Liver (tissue), 9 donors: Measurements from ENCODE around the gene PDX1. TPM values are rescaled to one million over a fixed set of nuclear protein-coding genes. Genes with fewer than 3 reads are reported as not detected.

Experiments
- DNase-seq: peaks from one replicate; pipeline ENCODE4 v3.0.0-alpha.2; 2017; ENCODE audit warnings: low spot score
- H3K27ac ChIP-seq, 2 donors: one replicate each; pipeline ENCODE4 v1.7.0; 2013; ENCODE audit warnings: inconsistent platforms in 2 of 2, low read length in 2 of 2, control low read depth in 1 of 2, low read depth in 1 of 2, mild to moderate bottlenecking in 1 of 2
- H3K27me3 ChIP-seq, 4 donors: one replicate each; pipeline versions ENCODE4 v1.6.1 to v1.7.0; 2013; ENCODE audit warnings: low read length in 3 of 4, inconsistent platforms in 1 of 4, mild to moderate bottlenecking in 1 of 4, moderate library complexity in 1 of 4; ENCODE audit not compliant: control insufficient read depth in 4 of 4, insufficient read depth in 4 of 4
- H3K36me3 ChIP-seq, 4 donors: one replicate each; pipeline versions ENCODE4 v1.6.1 to v1.7.0; 2013; ENCODE audit warnings: low read length in 3 of 4, mild to moderate bottlenecking in 3 of 4, low read depth in 1 of 4, moderate library complexity in 1 of 4; ENCODE audit not compliant: control insufficient read depth in 4 of 4, insufficient read depth in 3 of 4
- H3K4me1 ChIP-seq, 4 donors: one replicate each; pipeline versions ENCODE4 v1.6.1 to v1.7.0; 2013; ENCODE audit warnings: low read length in 3 of 4, mild to moderate bottlenecking in 3 of 4, moderate library complexity in 1 of 4; ENCODE audit not compliant: control insufficient read depth in 4 of 4, insufficient read depth in 4 of 4
- H3K4me3 ChIP-seq, 3 donors: one replicate each; pipeline versions ENCODE4 v1.6.1 to v1.7.0; 2013; ENCODE audit warnings: low read length in 3 of 3, control low read depth in 1 of 3, low read depth in 1 of 3, mild to moderate bottlenecking in 1 of 3
- H3K9ac ChIP-seq, 2 donors: one replicate each; pipeline ENCODE4 v1.7.0; 2013; ENCODE audit warnings: low read length in 2 of 2, mild to moderate bottlenecking in 2 of 2, moderate library complexity in 2 of 2, control low read depth in 1 of 2, low read depth in 1 of 2
- H3K9me3 ChIP-seq, 4 donors: one replicate each; pipeline versions ENCODE4 v1.6.1 to v1.7.0; 2013; ENCODE audit warnings: low read length in 3 of 4; ENCODE audit not compliant: control insufficient read depth in 4 of 4
- CTCF ChIP-seq: fragments of 150-350 bp; IDR thresholded peaks from 2 replicates; pipeline ENCODE4 v1.5.1; 2017; ENCODE audit warnings: improper control_type of control experiment, low read depth, low read length; ENCODE audit not compliant: missing input control
- EGR1 ChIP-seq, 2 donors: IDR thresholded peaks; 2 replicates each; pipeline ENCODE4 v1.6.1; 2016 to 2018; ENCODE audit warnings: antibody characterized with exemption in 2 of 2, low read depth in 2 of 2
- FOXA1 ChIP-seq: IDR thresholded peaks from 2 replicates; pipeline ENCODE4 v1.6.1; 2016; ENCODE audit warnings: antibody characterized with exemption
- FOXA2 ChIP-seq: IDR thresholded peaks from 2 replicates; pipeline ENCODE4 v1.6.1; 2016; ENCODE audit warnings: antibody characterized with exemption
- GABPA ChIP-seq, 2 donors: IDR thresholded peaks in 1 of 2; conservative IDR thresholded peaks in 1 of 2; 2 replicates each; pipeline ENCODE4 v1.6.1; 2016; ENCODE audit warnings: antibody characterized with exemption in 2 of 2, mild to moderate bottlenecking in 1 of 2, moderate library complexity in 1 of 2
- HNF4A ChIP-seq, 2 donors: conservative IDR thresholded peaks; 2 replicates each; pipeline ENCODE4 v1.6.1; 2016; ENCODE audit warnings: antibody characterized with exemption in 2 of 2, mild to moderate bottlenecking in 2 of 2
- HNF4G ChIP-seq: IDR thresholded peaks from 2 replicates; pipeline ENCODE4 v1.6.1; 2016; ENCODE audit warnings: antibody characterized with exemption
- JUND ChIP-seq, 2 donors: IDR thresholded peaks; 2 replicates each; pipeline ENCODE4 v1.6.1; 2016; ENCODE audit warnings: antibody characterized with exemption in 2 of 2
- MAX ChIP-seq: IDR thresholded peaks from 2 replicates; pipeline ENCODE4 v1.6.1; 2016; ENCODE audit warnings: antibody characterized with exemption
- NR2F2 ChIP-seq: IDR thresholded peaks from 2 replicates; pipeline ENCODE4 v1.6.1; 2016; ENCODE audit warnings: antibody characterized with exemption
- RAD21 ChIP-seq, 2 donors: IDR thresholded peaks; 2 replicates each; pipeline ENCODE4 v1.6.1; 2016; ENCODE audit warnings: antibody characterized with exemption in 2 of 2, mild to moderate bottlenecking in 2 of 2
- REST ChIP-seq: IDR thresholded peaks from 2 replicates; pipeline ENCODE4 v1.6.1; 2016; ENCODE audit warnings: antibody characterized with exemption, mild to moderate bottlenecking
- RXRA ChIP-seq, 2 donors: IDR thresholded peaks; 2 replicates each; pipeline ENCODE4 v1.6.1; 2017 to 2018; ENCODE audit warnings: antibody characterized with exemption in 2 of 2, mild to moderate bottlenecking in 1 of 2
- SP1 ChIP-seq: IDR thresholded peaks from 2 replicates; pipeline ENCODE4 v1.6.1; 2018; ENCODE audit warnings: antibody characterized with exemption, mild to moderate bottlenecking
- TAF1 ChIP-seq: conservative IDR thresholded peaks from 2 replicates; pipeline ENCODE4 v1.6.1; 2016; ENCODE audit warnings: antibody characterized with exemption, mild to moderate bottlenecking
- YY1 ChIP-seq: IDR thresholded peaks from 2 replicates; pipeline ENCODE4 v1.6.1; 2016; ENCODE audit warnings: antibody characterized with exemption, mild to moderate bottlenecking
- ZBTB33 ChIP-seq: IDR thresholded peaks from 2 replicates; pipeline ENCODE4 v1.6.1; 2016; ENCODE audit warnings: antibody characterized with exemption
- WGBS: extraction: QIAGEN DNeasy Blood & Tissue Kit; methylation state at CpG from one replicate; pipeline ENCODE4 v1.1.7; 2013; 5-methylcytosine and 5-hydroxymethylcytosine counted together
- polyA plus RNA-seq, 2 donors: library from polyadenylated mRNA; stranded (reverse) in 1 of 2; unstranded in 1 of 2; fragments of 200-250 nt in 1 of 2; fragments of >200 nt in 1 of 2; fragmentation: Nextera tagmentation in 1 of 2; extraction: Ambion mirVana in 1 of 2; gene quantifications; one replicate each; pipeline versions ENCODE4 v1.2.1 to v1.2.3, GENCODE V29; 2013 to 2015
- total RNA-seq, 2 donors: library from RNA; depleted of rRNA; stranded (reverse); fragments of >200 nt; gene quantifications; one replicate each; pipeline ENCODE4 v1.2.3, GENCODE V29; 2014
- TF ChIP-seq, protein P1 (sequence below): IDR thresholded peaks from 2 replicates; pipeline ENCODE4 v1.6.1; 2016; ENCODE audit warnings: antibody characterized with exemption
- donor health status: healthy.
- donor health status: healthy.
- donor health status: healthy.
- donor health status: healthy.
- donor health status: healthy.

Gene PDX1
- total and polyA plus RNA-seq, 4 donors, result 0.08 to 0.16 (median 0.10) TPM; not detected in 1

DNA sequence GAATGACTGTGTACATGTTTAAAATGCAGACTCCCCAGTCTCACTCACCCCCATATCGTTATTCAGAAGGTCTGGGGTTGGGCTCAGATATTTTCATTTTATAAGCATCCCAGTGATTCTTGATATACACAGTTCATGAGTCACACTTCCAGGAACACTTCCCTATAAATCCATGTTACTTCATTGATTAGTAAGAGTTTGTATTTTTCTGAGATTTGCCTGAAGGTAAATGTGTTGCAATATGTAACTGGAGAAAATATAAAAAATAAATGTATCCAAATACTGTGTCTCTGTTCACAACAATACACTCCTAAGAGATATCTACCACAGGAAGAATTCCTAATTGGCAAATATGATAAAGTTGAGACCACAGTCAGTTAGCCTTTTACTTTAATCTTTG lies 6.6 kb upstream of the PDX1 start:
- H3K27me3 ChIP-seq, result peaks cover 0 to 8% (median 3%) of the 10 kb centered on the region in 4 donors
- H3K36me3 ChIP-seq, result no peaks in the 10 kb centered on the region
- WGBS, result 78% methylated on average over 1 of the region's 1 CpG
- no peak for DNase-seq
- no peak overlapping the region for H3K9ac ChIP-seq
- no peaks in the 10 kb centered on the region for H3K9me3 ChIP-seq
- TF ChIP-seq, protein P1, sequence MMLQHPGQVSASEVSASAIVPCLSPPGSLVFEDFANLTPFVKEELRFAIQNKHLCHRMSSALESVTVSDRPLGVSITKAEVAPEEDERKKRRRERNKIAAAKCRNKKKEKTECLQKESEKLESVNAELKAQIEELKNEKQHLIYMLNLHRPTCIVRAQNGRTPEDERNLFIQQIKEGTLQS, result no peak
- TF ChIP-seq REST (no peak), HNF4A (conservative IDR thresholded peaks at IDR 0.05) (no peak), RXRA (IDR thresholded peaks at IDR 0.05) (no peak), GABPA (IDR thresholded peaks at IDR 0.05 in 1 of 2, conservative IDR thresholded peaks at IDR 0.05 in 1 of 2) (no peak), FOXA1 (no peak), JUND (IDR thresholded peaks at IDR 0.05) (no peak), FOXA2 (no peak), RAD21 (IDR thresholded peaks at IDR 0.05) (no peak), CTCF (no peak), ZBTB33 (no peak), SP1 (no peak), TAF1 (no peak), HNF4G (no peak), EGR1 (IDR thresholded peaks at IDR 0.05; ENCODE audit: low read depth in 2 of 2) (no peak), YY1 (no peak), MAX (no peak), NR2F2 (no peak)
- H3K4me1 ChIP-seq, result peaks cover 0 to 10% (median 7%) of the 10 kb centered on the region in 4 donors
- no peak overlapping the region for H3K4me3 ChIP-seq
- H3K27ac ChIP-seq, result no peak overlapping the region
